ENCODE measurements around the gene ICAM1.

Gene ICAM1

DNA sequence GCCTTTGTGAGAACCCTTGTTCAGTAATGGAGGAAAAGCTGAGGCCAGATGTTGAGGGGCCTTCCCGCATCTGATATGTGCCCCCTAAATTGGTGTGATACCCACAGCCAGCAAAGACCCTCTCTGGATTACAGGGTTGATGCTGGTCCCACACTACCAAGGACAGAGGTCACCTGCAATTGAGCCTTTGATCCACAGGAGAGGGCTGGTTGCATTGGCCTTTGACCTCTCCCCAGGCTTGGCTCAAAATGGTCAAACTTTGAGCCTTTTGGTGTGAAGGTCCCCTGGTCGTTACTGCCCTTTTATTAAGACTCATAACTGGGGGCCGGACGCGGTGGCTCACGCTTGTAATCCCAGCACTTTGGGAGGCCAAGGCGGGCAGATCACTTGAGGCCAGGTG, 27.3 kb upstream of the ICAM1 start:
- Histone ChIP-seq H3K9ac (peak overlapping the region; percentile 57; the same call in 1 of the 2 replicates), H3K27ac (peak overlapping the region; percentile 88), H3K9me3 (no peaks in the 10 kb centered on the region), H3K36me3 (no peaks in the 10 kb centered on the region), H3K4me2 (peak overlapping the region; percentile 77), H3K27me3 (no peaks in the 10 kb centered on the region), H3K4me3 (no peak overlapping the region), H3K4me1 (peaks cover 100% of the 10 kb centered on the region), H4K20me1 (no peaks in the 10 kb centered on the region)
- TF ChIP-seq Cebpa-rat (IDR thresholded peaks at IDR 0.05) = no peak

DNA sequence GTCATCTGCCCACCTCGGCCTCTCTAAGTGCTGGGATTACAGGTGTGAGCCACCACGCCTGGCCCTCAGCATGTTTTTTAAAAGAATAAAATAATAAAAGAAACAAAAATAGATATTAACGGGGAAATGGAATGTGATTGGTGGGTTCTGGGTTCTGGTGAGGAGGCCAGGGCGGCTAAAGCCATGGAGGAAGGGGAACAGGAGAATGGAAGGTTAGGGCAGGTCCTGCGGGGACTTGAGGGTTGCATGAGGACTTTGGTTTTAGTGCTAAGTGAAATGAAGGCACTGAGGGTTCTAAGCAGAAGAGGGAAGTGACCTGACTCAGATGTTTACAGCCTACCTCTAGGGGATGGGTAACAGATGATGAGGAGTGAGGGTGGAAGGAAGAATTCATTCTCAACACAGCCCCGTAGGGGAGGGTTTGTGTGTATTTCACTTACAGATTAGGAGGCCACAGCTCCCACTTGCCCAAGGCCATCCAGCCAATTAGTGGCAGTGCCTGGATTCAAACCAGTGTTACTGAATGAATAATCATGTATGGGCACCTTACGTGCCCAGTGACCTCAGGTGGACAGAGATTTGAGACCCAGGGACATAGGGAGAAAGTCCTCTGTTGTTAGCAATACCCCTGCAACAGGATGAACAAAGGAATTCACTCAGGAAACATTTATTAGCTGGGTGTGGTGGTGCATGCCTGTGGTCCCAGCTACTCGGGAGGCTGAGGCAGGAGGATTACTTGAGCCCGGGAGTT, 25.6 kb upstream of the ICAM1 start:
- no peak for TF ChIP-seq Cebpa-rat (IDR thresholded peaks at IDR 0.05)
- H3K9ac ChIP-seq = peak overlapping the region; percentile 45; the same call in 1 of the 2 replicates
- H3K27ac ChIP-seq = peak overlapping the region; percentile 88
- H3K4me2 ChIP-seq = peak overlapping the region; percentile 77
- peaks cover 92% of the 10 kb centered on the region for H3K4me1 ChIP-seq
- H3K9me3 ChIP-seq = no peaks in the 10 kb centered on the region
- no peaks in the 10 kb centered on the region for H3K27me3 ChIP-seq
- no peaks in the 10 kb centered on the region for H3K36me3 ChIP-seq
- H4K20me1 ChIP-seq = no peaks in the 10 kb centered on the region
- H3K4me3 ChIP-seq = no peak overlapping the region

DNA sequence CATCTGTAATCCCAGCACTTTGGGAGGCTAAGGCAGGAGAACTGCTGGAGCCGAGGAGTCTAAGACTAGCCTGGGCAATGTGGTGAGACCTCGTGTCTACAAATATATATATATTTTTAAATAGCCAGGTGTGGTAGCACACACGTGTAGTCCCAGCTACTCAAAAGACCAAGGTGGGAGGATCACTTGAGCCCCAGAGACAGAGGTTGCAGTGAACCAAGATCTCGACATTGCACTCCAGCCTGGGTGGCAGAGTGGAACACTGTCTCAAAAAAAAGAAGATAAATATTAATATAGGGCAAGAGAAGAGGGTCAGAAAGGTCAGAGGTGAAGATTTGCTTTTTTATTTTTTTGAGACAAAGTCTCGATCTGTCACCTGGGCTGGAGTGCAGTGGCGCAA, 24.4 kb upstream of the ICAM1 start:
- no peaks in the 10 kb centered on the region for H3K27me3 ChIP-seq
- H3K4me3 ChIP-seq = no peak overlapping the region
- no peaks in the 10 kb centered on the region for H3K9me3 ChIP-seq
- no peaks in the 10 kb centered on the region for H3K36me3 ChIP-seq
- H3K9ac ChIP-seq = no peak overlapping the region
- peak overlapping the region; percentile 77; the same call in 1 of the 2 replicates for H3K4me2 ChIP-seq
- H4K20me1 ChIP-seq = no peaks in the 10 kb centered on the region
- peak overlapping the region; percentile 54 for H3K27ac ChIP-seq
- H3K4me1 ChIP-seq = peaks cover 90% of the 10 kb centered on the region
- TF ChIP-seq Cebpa-rat (IDR thresholded peaks at IDR 0.05) = no peak

DNA sequence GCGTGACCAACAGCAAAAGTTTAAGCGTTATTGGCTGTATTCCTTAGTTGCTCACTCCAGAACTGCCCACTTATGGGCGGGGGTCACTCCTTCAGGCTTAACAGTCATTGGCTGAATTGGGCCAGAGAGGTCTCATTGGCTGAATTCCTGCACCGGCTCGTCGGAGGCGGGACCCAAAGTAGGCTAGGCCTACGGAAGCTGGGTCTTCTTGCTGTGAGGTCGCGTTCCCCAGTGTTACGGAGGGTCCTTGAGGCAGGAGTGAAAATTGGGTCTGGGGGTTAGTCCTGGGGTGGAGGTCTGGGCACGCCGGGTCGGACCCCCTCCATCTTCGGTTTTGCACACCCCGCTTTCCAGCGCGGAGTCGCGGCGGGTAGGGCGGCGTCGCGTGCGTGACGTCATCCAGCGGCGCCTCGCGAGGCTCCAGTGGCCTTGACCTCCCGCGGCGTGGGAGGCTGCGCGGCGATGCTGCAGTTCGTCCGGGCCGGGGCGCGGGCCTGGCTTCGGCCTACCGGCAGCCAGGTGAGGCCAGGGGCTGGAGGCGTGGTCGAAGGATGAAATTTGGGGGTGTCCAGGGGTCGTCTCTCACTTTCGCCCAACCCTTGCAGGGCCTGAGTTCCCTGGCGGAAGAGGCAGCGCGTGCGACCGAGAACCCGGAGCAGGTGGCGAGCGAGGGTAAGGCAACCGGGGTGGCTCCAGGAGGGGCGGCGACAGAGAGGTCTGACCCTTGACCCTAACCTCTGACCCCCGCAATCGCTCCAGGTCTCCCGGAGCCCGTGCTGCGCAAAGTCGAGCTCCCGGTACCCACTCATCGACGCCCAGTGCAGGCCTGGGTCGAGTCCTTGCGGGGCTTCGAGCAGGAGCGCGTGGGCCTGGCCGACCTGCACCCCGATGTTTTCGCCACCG, 18.9 kb upstream of the ICAM1 start, which contains the start of gene MRPL4:
Gene MRPL4, plus strand, starts transcription at position 423 of the 903 bp plus-strand sequence. Its CDS starts 40 bp downstream, at position 463.
- H4K20me1 ChIP-seq = peaks cover 18% of the 10 kb centered on the region; the same call in 1 of the 2 replicates
- H3K9me3 ChIP-seq = no peaks in the 10 kb centered on the region
- H3K27ac ChIP-seq = peak within 1 kb of the TSS; percentile 85
- H3K4me1 ChIP-seq = peaks cover 56% of the 10 kb centered on the region
- TF ChIP-seq Cebpa-rat (IDR thresholded peaks at IDR 0.05) = no peak
- peak within 1 kb of the TSS; percentile 89 for H3K9ac ChIP-seq
- H3K27me3 ChIP-seq = no peaks in the 10 kb centered on the region
- peak within 1 kb of the TSS; percentile 96 for H3K4me2 ChIP-seq
- peak within 1 kb of the TSS; percentile 89 for H3K4me3 ChIP-seq
- H3K36me3 ChIP-seq = peaks cover 38% of the 10 kb centered on the region

DNA sequence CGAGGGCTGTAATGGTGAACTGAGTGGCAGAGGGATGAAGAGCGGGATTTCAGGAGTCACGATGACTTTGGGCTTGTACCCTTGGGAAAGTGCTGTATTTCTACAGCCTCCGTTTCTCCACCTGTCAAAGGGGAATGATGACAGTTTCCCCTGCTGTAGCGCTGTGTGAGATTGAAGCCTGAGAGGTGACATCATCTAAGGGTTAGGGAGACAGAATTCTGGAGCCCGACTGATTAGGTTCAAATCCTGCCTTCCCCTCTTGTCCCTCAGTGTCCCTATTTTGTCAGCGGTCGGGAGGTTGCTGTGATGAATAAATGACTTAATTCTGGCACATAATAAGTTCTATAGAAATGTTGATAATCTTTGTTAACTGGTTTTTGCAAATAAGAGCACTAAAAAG, 18.2 kb upstream of the ICAM1 start:
- H3K36me3 ChIP-seq = peaks cover 45% of the 10 kb centered on the region

DNA sequence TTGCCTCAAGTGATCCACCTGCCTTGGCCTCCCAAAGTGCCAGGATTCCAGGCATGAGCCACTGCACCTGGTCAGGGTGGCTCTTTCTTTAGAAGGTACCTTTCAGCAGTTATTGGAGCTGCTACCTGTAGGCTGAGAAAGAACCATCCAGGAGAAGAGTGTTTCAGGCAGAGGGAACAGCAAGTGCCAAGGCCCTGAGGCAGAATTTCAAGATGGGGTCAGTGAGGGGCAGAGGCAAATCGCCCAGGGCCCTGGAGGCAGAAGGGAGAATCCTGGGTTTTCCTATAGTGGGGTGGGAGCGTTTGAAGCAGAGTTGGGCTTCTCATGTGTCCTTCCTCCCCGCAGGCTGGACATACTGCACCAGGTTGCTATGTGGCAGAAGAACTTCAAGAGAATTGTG, 16.7 kb upstream of the ICAM1 start:
- Histone ChIP-seq H3K9ac (no peak overlapping the region), H3K27me3 (no peaks in the 10 kb centered on the region), H3K36me3 (peaks cover 60% of the 10 kb centered on the region), H3K4me3 (no peak overlapping the region), H3K4me1 (peaks cover 34% of the 10 kb centered on the region), H4K20me1 (peaks cover 36% of the 10 kb centered on the region; the same call in 1 of the 2 replicates), H3K27ac (no peak overlapping the region), H3K4me2 (no peak overlapping the region), H3K9me3 (no peaks in the 10 kb centered on the region)
- no peak for TF ChIP-seq Cebpa-rat (IDR thresholded peaks at IDR 0.05)

More for the DNA sequence above, 18.2 kb upstream of the ICAM1 start:
- Histone ChIP-seq H3K9me3 (no peaks in the 10 kb centered on the region), H3K27me3 (no peaks in the 10 kb centered on the region), H3K9ac (peak overlapping the region; percentile 89), H3K4me2 (peak overlapping the region; percentile 96), H3K27ac (peak overlapping the region; percentile 85), H4K20me1 (peaks cover 24% of the 10 kb centered on the region; the same call in 1 of the 2 replicates), H3K4me3 (peak overlapping the region; percentile 89), H3K4me1 (peaks cover 49% of the 10 kb centered on the region)
- no peak for TF ChIP-seq Cebpa-rat (IDR thresholded peaks at IDR 0.05)

DNA sequence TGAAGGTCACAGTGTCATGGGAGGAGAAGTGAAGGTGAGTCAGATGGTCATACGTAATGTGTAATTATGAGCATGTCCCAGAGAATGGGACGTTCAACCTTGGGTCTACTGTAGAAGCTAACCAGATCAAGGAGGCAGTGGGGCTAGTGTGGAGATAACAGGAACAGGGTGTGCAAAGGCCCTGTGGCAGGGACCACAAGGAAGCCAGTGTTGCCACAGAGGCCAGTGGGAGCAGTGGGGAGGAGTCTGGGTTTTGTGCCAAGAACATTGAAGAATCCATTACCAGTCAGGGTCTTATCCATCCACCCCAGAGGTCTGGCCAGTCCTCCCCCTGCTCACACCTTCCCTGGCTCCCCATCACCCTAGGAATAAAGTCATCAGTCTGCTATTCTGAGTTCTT, 15.6 kb upstream of the ICAM1 start:
- Histone ChIP-seq H3K27ac (no peak overlapping the region), H3K9me3 (no peaks in the 10 kb centered on the region), H3K27me3 (no peaks in the 10 kb centered on the region), H3K36me3 (peaks cover 70% of the 10 kb centered on the region), H3K4me1 (peaks cover 30% of the 10 kb centered on the region), H3K9ac (no peak overlapping the region), H3K4me2 (no peak overlapping the region), H3K4me3 (no peak overlapping the region), H4K20me1 (peaks cover 36% of the 10 kb centered on the region; the same call in 1 of the 2 replicates)
- no peak for TF ChIP-seq Cebpa-rat (IDR thresholded peaks at IDR 0.05)

DNA sequence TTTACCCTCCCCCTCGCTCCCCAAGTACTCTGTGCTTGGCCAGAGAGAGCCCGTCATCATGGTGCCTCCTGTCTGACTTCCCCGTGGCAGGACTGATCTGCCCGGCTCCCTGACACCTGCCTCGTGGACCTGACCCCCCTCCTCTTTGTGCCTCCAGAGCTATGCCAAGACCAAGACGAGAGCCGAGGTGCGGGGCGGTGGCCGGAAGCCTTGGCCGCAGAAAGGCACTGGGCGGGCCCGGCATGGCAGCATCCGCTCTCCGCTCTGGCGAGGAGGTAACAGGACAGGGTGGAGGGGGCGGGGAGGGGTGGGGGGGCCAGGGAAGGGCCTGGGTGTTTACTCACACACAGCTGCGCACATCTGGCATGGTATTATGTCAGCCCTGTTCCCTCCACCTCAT, 14.4 kb upstream of the ICAM1 start:
- Histone ChIP-seq H3K4me1 (peaks cover 26% of the 10 kb centered on the region), H3K4me3 (no peak overlapping the region), H3K9me3 (no peaks in the 10 kb centered on the region), H3K27me3 (no peaks in the 10 kb centered on the region), H3K9ac (no peak overlapping the region), H3K36me3 (peaks cover 71% of the 10 kb centered on the region), H3K4me2 (no peak overlapping the region), H3K27ac (no peak overlapping the region), H4K20me1 (peaks cover 36% of the 10 kb centered on the region; the same call in 1 of the 2 replicates)
- no peak for TF ChIP-seq Cebpa-rat (IDR thresholded peaks at IDR 0.05)

DNA sequence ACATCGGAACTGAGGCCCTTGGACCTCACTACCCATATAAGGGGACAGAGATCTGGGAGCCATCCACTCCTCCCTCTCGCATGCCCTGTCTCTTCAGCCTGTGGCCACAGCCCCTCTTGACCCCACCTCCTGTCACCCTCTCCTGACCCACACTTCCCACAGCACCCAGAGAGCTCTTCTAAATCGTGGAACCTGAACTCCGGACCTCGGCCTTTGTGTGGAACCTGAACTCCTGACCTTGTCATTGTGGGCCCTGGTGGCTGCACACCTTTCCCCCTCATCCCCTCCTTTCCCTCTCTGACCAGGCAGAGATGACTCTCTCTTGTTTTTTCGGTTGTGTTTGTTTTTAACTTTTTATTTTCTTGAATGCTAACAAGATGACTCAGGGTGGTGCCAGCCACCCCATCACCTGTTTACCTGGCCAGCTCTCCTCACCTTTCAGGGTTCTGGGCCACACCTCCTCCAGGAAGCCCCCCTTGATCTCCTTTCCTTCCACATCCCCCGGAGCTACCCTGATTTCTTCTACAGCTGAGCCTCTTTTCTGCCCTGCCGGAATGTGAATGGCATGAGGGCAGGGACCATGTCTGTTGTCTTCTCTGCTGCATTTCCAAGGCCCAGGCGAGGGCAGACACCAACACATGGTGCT, 13.8 kb upstream of the ICAM1 start:
- H4K20me1 ChIP-seq = peaks cover 36% of the 10 kb centered on the region; the same call in 1 of the 2 replicates
- no peaks in the 10 kb centered on the region for H3K9me3 ChIP-seq
- TF ChIP-seq Cebpa-rat (IDR thresholded peaks at IDR 0.05) = no peak
- H3K27me3 ChIP-seq = no peaks in the 10 kb centered on the region
- no peak overlapping the region for H3K9ac ChIP-seq
- no peak overlapping the region for H3K27ac ChIP-seq
- H3K4me3 ChIP-seq = no peak overlapping the region
- H3K4me2 ChIP-seq = no peak overlapping the region
- H3K36me3 ChIP-seq = peaks cover 71% of the 10 kb centered on the region
- peaks cover 26% of the 10 kb centered on the region for H3K4me1 ChIP-seq

All from BLaER1 (cell line).